ENCODE data around the gene CCR5AS.
"Not testable (repeated sequence)": the region's sequence is repeated elsewhere in the genome, so short reads cannot be mapped to it uniquely, and the experiment has no call there.

Gene CCR5AS

DNA sequence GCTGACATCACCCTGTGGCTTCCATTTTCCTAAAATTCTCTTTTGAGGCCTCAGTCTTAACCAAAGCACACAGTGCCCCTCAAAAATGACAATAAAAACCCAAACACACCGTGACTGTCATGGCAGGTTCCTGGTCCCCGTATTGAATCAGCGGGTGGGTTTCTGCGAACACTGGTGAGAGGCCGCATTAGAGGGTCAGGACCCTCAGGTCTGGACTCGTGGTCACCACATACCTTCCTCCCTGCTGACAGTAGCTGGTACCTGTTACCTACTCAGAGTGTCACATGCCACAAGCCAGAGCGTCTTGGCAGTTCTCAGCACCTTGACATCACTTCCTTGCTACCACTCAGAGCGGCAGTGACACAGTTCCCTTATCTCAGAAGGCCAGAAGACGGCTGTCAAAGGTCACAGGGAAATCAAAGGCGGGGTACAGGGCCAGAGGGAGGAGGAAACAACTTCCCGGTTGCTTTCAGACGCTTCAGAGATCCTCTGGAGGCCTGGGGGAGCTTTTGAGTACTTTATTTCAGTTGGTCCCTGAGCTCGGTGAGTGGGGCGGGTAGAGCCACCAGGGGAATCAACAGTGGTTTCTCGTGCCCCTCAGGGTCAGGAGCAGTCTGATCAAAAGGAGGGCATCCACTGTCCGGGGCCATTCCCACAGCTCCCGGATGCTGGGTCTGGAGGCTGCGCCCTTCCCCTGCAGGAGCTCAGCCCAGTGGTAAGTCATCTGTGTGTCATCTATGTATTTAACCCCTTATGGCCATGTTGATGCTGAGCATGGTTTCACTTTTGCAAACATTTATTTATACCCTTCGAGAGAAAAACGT lies at the start of gene CCR5AS, which contains the start of gene CCRL2:
CCR5AS (minus strand) TSS at position 279 of the 824 bp plus-strand sequence.
CCRL2 (plus strand) TSS at position 472 of the 824 bp plus-strand sequence. CDS start 821 bp downstream, outside the sequence.
- intact Hi-C loops (cut with DNase I): no loop called here
- ATAC-seq (ENCODE audit: poor library complexity) (peak; percentile 56), DNase-seq (peak; percentile 58)

- DNase-seq (no peak), ATAC-seq (ENCODE audit: poor library complexity) (no peak)
- intact Hi-C loops (cut with DNase I): no loop called here
Measured at GRCh38 chr3:46456118-46456517, 49.3 kb upstream of the CCR5AS start.

GRCh38 chr3:46455231-46456115 lies 48.6 kb upstream of the CCR5AS start:
- intact Hi-C loops (cut with DNase I): no loop called here
- no peak for DNase-seq
- no peak for ATAC-seq (ENCODE audit: poor library complexity)

GRCh38 chr3:46454606-46455005 lies 47.7 kb upstream of the CCR5AS start:
- DNase-seq (no peak), ATAC-seq (ENCODE audit: poor library complexity) (no peak)
- intact Hi-C loops (cut with DNase I): no loop called here

- intact Hi-C loops (cut with DNase I): no loop called here
- DNase-seq (no peak), ATAC-seq (ENCODE audit: poor library complexity) (no peak)
Measured at GRCh38 chr3:46454209-46454595, 47.3 kb upstream of the CCR5AS start.

DNA sequence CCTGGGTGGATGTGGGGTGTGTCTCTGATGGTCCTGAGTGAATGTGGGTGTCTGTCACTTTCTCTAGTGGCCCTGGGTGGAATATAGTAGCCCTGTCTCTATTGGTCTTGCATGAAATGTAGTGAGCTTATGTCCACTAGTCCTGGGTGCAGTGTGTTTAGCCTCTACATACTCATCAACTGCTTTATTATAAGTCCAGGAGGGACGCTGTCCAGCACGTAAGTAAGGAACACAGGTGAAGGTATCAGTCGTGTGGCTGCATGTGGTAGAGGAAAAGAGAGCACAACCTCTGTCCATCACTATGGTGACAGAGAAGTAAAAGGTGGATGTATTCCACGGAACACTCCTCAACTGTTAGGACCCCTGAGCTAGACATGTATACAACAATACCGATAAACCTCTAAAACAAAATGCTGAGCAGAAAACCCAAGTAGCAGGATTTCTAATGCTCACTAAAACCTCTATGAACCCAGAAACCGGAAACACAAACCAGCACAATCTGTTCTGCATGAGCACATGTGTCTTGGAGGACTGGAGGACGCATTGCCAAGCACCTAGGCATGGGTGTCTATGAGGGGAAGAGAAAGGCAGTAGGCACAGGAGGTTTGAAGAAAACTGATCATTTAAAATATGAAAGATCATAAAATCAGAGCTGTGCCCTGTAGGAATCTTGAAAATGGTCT lies 46.8 kb upstream of the CCR5AS start:
- DNase-seq (no peak), ATAC-seq (ENCODE audit: poor library complexity) (no peak)
- intact Hi-C loops (cut with DNase I): no loop called here

DNA sequence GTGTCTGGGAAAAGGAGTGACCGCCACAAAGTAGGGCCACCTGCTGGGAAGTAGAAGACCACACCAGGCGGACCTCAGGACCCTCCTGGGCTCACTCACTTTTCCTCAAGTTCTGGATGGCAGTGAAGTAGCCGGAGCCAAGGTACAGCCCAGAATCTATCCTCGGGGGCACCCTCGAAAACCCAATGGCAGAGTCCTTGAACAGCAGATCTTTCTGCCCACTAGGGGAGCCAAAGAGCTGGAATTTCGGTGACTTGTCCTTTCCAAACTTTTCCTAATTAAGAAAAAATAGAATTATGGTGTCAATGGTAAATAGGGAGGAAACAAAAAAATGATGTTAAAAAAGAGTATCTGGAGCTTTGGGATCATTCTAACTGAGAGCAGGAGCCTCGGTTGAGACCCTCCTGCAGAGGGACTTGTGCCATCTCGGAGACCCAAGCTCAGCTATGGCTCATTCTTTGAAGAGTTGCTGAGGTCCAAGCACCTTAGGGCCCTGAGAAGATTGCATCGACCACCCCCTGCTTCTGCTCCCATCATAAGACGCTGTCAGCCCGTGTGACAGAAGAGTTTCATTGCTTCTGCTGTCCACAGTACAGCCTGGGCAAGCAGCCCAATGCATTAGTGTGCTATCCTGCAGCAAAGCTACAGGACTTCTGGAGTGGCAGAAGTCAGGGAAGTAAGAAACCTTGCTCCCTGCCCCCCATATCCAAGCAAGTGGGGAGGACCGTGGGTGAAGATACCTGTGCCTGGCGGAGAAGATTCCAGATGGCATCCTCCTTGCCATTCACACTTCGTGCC lies 43.1 kb upstream of the CCR5AS start:
- ATAC-seq (ENCODE audit: poor library complexity) (peak; percentile 54), DNase-seq (no peak)
- intact Hi-C loops (cut with DNase I): no loop called here

- no peak for ATAC-seq (ENCODE audit: poor library complexity)
- intact Hi-C loops (cut with DNase I): no loop called here
- no peak for DNase-seq
Measured at GRCh38 chr3:46448721-46449120, 41.9 kb upstream of the CCR5AS start.

DNA sequence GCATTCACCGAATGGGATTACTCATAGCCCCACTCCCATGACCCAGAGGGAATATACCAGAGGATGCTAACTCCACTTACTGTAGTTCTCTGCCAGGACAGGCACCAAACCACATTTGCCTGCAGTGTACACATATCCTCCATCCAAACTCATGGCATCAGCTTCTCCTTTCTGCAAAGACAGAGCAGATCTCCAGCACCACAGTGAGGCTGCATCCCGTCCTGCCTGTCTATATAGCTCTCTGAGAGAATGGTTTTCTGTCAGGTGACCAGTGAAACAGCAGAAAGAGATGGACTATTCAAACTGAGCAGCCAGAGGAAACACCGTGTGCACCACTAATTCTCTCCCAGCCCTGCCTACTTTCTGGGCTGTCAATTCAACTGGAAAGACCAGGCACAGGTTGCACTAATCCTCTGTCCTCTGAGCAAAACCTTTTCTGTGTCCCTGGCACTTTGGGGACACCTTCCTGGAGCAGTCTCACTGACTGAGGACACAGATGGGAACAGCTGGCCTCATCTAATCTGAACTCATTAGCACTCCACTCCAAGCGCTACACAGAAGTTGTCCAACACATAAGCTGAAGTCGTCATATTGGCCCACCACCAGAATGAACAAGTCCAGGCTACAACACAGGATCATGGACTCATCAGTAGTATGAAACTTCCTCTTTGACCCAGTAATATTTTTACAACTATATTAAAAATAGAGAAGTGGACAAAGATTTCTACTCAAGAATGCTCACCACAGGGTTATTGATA lies 40.5 kb upstream of the CCR5AS start:
- intact Hi-C loops (cut with DNase I): no loop called here
- peak; percentile 66 for ATAC-seq (ENCODE audit: poor library complexity)
- DNase-seq: no peak

- intact Hi-C loops (cut with DNase I): no loop called here
- DNase-seq: no peak
- peak; percentile 39 for ATAC-seq (ENCODE audit: poor library complexity)
Measured at GRCh38 chr3:46442576-46443530, 36.0 kb upstream of the CCR5AS start.

DNA sequence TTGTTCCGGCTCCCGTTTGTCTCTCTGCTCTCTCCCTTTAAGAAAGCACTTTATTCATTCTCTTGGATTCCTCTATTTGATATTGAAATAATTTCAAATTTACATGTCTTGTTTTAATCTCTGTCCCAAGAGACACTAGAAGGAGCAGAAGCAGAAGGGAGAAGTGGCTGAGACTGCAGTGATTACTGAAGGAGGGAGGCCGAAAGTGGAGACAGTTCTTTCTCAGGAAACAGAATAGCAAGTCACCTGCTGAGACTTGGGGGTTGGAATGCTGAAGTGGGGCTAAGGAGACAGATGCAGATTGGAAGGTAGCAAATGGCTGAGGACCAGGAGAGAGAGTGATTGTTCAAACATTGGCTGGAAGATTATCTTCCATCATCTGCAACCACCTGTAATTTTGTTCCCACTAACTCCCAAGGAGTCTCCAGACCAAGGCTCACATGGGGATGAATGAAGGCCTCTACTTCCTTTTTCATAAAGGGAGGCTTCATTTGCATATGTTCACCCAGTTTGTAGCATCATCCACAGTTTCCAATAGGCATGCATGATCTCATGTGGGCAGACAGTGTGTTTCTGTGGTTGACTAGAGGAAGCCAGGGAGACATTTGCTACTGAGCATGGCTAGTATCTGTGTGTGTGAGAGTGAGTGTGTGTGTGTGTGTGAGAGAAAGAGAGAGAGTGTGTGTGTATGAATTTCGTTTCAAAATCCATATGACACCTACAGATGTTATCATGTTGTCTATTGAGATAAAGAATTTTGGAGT lies 33.8 kb upstream of the CCR5AS start:
- intact Hi-C loops (cut with DNase I): no loop called here
- ATAC-seq (ENCODE audit: poor library complexity) (no peak), DNase-seq (no peak)

GRCh38 chr3:46438831-46439230 lies 32.0 kb upstream of the CCR5AS start:
- intact Hi-C loops (cut with DNase I): no loop called here
- no peak for DNase-seq
- ATAC-seq (ENCODE audit: poor library complexity): no peak

- intact Hi-C loops (cut with DNase I): no loop called here
Measured at GRCh38 chr3:46435081-46435726, 28.3 kb upstream of the CCR5AS start.

GRCh38 chr3:46433841-46434240 lies 27.0 kb upstream of the CCR5AS start:
- ATAC-seq (ENCODE audit: poor library complexity): no peak
- intact Hi-C loops (cut with DNase I): no loop called here
- no peak for DNase-seq

More at GRCh38 chr3:46435081-46435726, 28.3 kb upstream of the CCR5AS start:
- DNase-seq (no peak), ATAC-seq (ENCODE audit: poor library complexity) (no peak)

- intact Hi-C loops (cut with DNase I); ATAC-seq (ENCODE audit: poor library complexity); DNase-seq: not testable (repeated sequence)
Measured at GRCh38 chr3:46433118-46433517, 26.3 kb upstream of the CCR5AS start.

All from Right ventricle myocardium superior (tissue), 1 donor.